HS-27A (cell line): Measurements from ENCODE around the gene EXOC5.

Experiments used
- DNase-seq: peaks from one replicate; pipeline ENCODE4 v3.0.0-alpha.2; 2012; ENCODE audit warnings: low read depth, missing footprints

EXOC5 gene

GRCh38 chr14:57168138-57168679, 100.5 kb downstream of the EXOC5 start:
- DNase-seq = no peak

- no peak for DNase-seq
These were observed 107.0 kb downstream of the EXOC5 start for GRCh38 chr14:57161583-57162234.

- DNase-seq = no peak
These were observed 108.4 kb downstream of the EXOC5 start for GRCh38 chr14:57160333-57160732.

- no peak for DNase-seq
These were observed 115.4 kb downstream of the EXOC5 start for GRCh38 chr14:57153286-57153685.
